H1 (cell line): ENCODE measurements around the gene HIBADH. TPM values are rescaled to one million over a fixed set of nuclear protein-coding genes. Genes with fewer than 3 reads are reported as not detected.

Source experiments
- CTCF ChIA-PET: fragments of 300-600 bp; sonication (Branson Sonifier 250); formaldehyde crosslinking; loops from one replicate; lab custom pipeline; 2021; ENCODE audit not compliant: partially characterized antibody; lab: Charles Lee
- POLR2A ChIA-PET: fragments of 300-600 bp; sonication (Branson Sonifier 250); formaldehyde crosslinking; loops from one replicate; lab custom pipeline; 2021; ENCODE audit warnings: inconsistent platforms; ENCODE audit not compliant: partially characterized antibody; lab: Charles Lee
- DNase-seq, 2 experiments: peaks; one replicate each; pipeline versions ENCODE4 v3.0.0 to v3.0.0-alpha.2; 2010 to 2022; ENCODE audit warnings: low spot score in 2 of 2, low read depth in 1 of 2, mixed read lengths in 1 of 2
- FAIRE-seq: peaks from 2 replicates; lab custom pipeline; 2011; peaks lifted over from hg19 to GRCh38; lab: Jason Lieb, UNC
- H2AFZ ChIP-seq: 2 replicates; pipeline ENCODE4 v1.8.1; 2012; ENCODE audit warnings: low read length, inconsistent platforms
- H2AK5ac ChIP-seq: 2 replicates; pipeline ENCODE4 v1.6.1; 2013; ENCODE audit warnings: low read depth, low read length
- H2BK120ac ChIP-seq: replicated peaks from 2 replicates; pipeline ENCODE3; 2013; ENCODE audit warnings: low read depth, low read length, inconsistent platforms
- H2BK12ac ChIP-seq: 2 replicates; pipeline ENCODE4 v1.6.1; 2013; ENCODE audit warnings: low read depth, low read length
- H2BK15ac ChIP-seq: 2 replicates; pipeline ENCODE4 v1.6.1; 2013; ENCODE audit warnings: low read length
- H2BK20ac ChIP-seq: 2 replicates; pipeline ENCODE4 v1.6.1; 2013; ENCODE audit warnings: low read length
- H2BK5ac ChIP-seq: 2 replicates; pipeline ENCODE4 v1.6.1; 2013; ENCODE audit warnings: low read depth, low read length
- H3K14ac ChIP-seq: 2 replicates; pipeline ENCODE4 v1.6.1; 2013; ENCODE audit warnings: inconsistent platforms; ENCODE audit not compliant: insufficient read length
- H3K18ac ChIP-seq: 2 replicates; pipeline ENCODE4 v1.6.1; 2013; ENCODE audit warnings: low read length; ENCODE audit errors: extremely low read depth
- H3K23ac ChIP-seq: 2 replicates; pipeline ENCODE4 v1.6.1; 2013; ENCODE audit warnings: inconsistent platforms; ENCODE audit not compliant: insufficient read length
- H3K23me2 ChIP-seq: 2 replicates; pipeline ENCODE4 v1.6.1; 2013; ENCODE audit warnings: low read depth, low read length
- H3K27ac ChIP-seq: 2 replicates; pipeline ENCODE4 v1.6.1; 2011; ENCODE audit warnings: low read depth, low read length, inconsistent platforms
- H3K27me3 ChIP-seq, 4 experiments: replicated peaks in 1 of 4; 1 replicate in 1 of 4; 2 replicates in 3 of 4; pipeline versions ENCODE4 v1.6.1 to v1.8.1; 2011 to 2013; ENCODE audit warnings: low read length in 3 of 4, mild to moderate bottlenecking in 3 of 4, inconsistent platforms in 2 of 4, mixed read lengths in 2 of 4, moderate library complexity in 1 of 4; ENCODE audit not compliant: control insufficient read depth in 3 of 4, insufficient read depth in 3 of 4; ENCODE audit errors: extremely low read depth in 1 of 4
- H3K36me3 ChIP-seq, 4 experiments: 2 replicates each; pipeline versions ENCODE4 v1.6.1 to v1.8.1; 2011 to 2013; ENCODE audit warnings: mild to moderate bottlenecking in 4 of 4, low read length in 3 of 4, moderate library complexity in 2 of 4, control low read depth in 1 of 4, inconsistent platforms in 1 of 4; ENCODE audit not compliant: insufficient read depth in 4 of 4, control insufficient read depth in 2 of 4
- H3K4ac ChIP-seq: replicated peaks from 2 replicates; pipeline ENCODE3; 2013; ENCODE audit warnings: low read length, low read depth, mixed read lengths, inconsistent platforms; ENCODE audit not compliant: insufficient read length
- H3K4me1 ChIP-seq, 4 experiments: replicated peaks in 1 of 4; 1 replicate in 1 of 4; 2 replicates in 3 of 4; pipeline versions ENCODE4 v1.6.1 to v1.8.1; 2011 to 2013; ENCODE audit warnings: low read length in 3 of 4, inconsistent platforms in 2 of 4, mixed read lengths in 1 of 4; ENCODE audit not compliant: insufficient read depth in 4 of 4, control insufficient read depth in 3 of 4
- H3K4me2 ChIP-seq, 2 experiments: 2 replicates each; pipeline versions ENCODE4 v1.6.1 to v1.8.1; 2011 to 2013; ENCODE audit warnings: low read depth in 2 of 2, low read length in 2 of 2, control low read depth in 1 of 2, inconsistent platforms in 1 of 2, mild to moderate bottlenecking in 1 of 2; ENCODE audit not compliant: insufficient read depth in 1 of 2
- H3K4me3 ChIP-seq, 4 experiments: fragments of 200-600, 300-600 bp in 1 of 4; sonication (generic), shearing (Covaris generic), sonication (Bioruptor Twin) in 1 of 4; 2 replicates each; pipeline versions ENCODE4 v1.5.1 to v1.8.1; 2011 to 2016; ENCODE audit warnings: low read length in 4 of 4, low read depth in 3 of 4, control low read depth in 2 of 4, inconsistent platforms in 2 of 4, mild to moderate bottlenecking in 2 of 4, mixed read lengths in 1 of 4, moderate library complexity in 1 of 4; ENCODE audit not compliant: insufficient read depth in 2 of 4; ENCODE audit errors: extremely low read depth in 1 of 4
- H3K56ac ChIP-seq: replicated peaks from 2 replicates; pipeline ENCODE3; 2013; ENCODE audit warnings: low read depth, mild to moderate bottlenecking, mixed read lengths, low read length, inconsistent platforms; ENCODE audit not compliant: insufficient read length
- H3K79me1 ChIP-seq: 2 replicates; pipeline ENCODE4 v1.6.1; 2013; ENCODE audit warnings: low read depth, low read length, control low read depth
- H3K79me2 ChIP-seq, 2 experiments: 2 replicates each; pipeline versions ENCODE4 v1.6.1 to v1.8.1; 2012 to 2013; ENCODE audit warnings: low read length in 2 of 2, mild to moderate bottlenecking in 2 of 2, inconsistent platforms in 1 of 2; ENCODE audit not compliant: insufficient read depth in 2 of 2, control insufficient read depth in 1 of 2
- H3K9ac ChIP-seq, 4 experiments: replicated peaks in 1 of 4; 1 replicate in 1 of 4; 2 replicates in 3 of 4; pipeline versions ENCODE4 v1.6.1 to v1.8.1; 2011 to 2013; ENCODE audit warnings: low read depth in 3 of 4, low read length in 3 of 4, control low read depth in 2 of 4, mild to moderate bottlenecking in 2 of 4, moderate library complexity in 2 of 4, inconsistent platforms in 1 of 4; ENCODE audit errors: extremely low read depth in 1 of 4
- H3K9me3 ChIP-seq, 2 experiments: 2 replicates each; pipeline versions ENCODE4 v1.6.1 to v1.8.1; 2012 to 2013; ENCODE audit warnings: mild to moderate bottlenecking in 2 of 2, moderate library complexity in 2 of 2, control low read depth in 1 of 2, inconsistent platforms in 1 of 2, low read depth in 1 of 2, low read length in 1 of 2, mixed read lengths in 1 of 2; ENCODE audit not compliant: insufficient read depth in 2 of 2
- H4K20me1 ChIP-seq, 2 experiments: replicated peaks in 1 of 2; 2 replicates each; pipeline versions ENCODE3 to v1.8.1; 2011 to 2013; ENCODE audit warnings: inconsistent platforms in 2 of 2, low read length in 2 of 2, mild to moderate bottlenecking in 1 of 2; ENCODE audit not compliant: insufficient read depth in 2 of 2, control insufficient read depth in 1 of 2
- H4K5ac ChIP-seq: 2 replicates; pipeline ENCODE4 v1.6.1; 2013; ENCODE audit warnings: low read length, low read depth, mixed read lengths, inconsistent platforms; ENCODE audit not compliant: insufficient read length
- H4K8ac ChIP-seq: 2 replicates; pipeline ENCODE4 v1.8.0; 2013; ENCODE audit warnings: mild to moderate bottlenecking, moderate library complexity, low read length, inconsistent platforms; ENCODE audit not compliant: insufficient read depth; ENCODE audit errors: extremely low read depth
- H4K91ac ChIP-seq: replicated peaks from 2 replicates; pipeline ENCODE3; 2013; ENCODE audit warnings: low read length, mixed read lengths, inconsistent platforms; ENCODE audit not compliant: insufficient read length
- ASH2L ChIP-seq: fragments of 200-600, 300-600 bp; sonication (generic); IDR thresholded peaks from one replicate; pipeline ENCODE4 v1.7.1; 2017; ENCODE audit warnings: low read length
- CBX5 ChIP-seq: fragments of 300-800, 300-1000 bp; sonication (generic); IDR thresholded peaks from 2 replicates; pipeline ENCODE4 v1.7.1; 2016; ENCODE audit warnings: antibody characterized with exemption, low read length, low read depth
- CREB1 ChIP-seq: IDR thresholded peaks from 2 replicates; pipeline ENCODE4 v1.6.1; 2012; ENCODE audit warnings: inconsistent platforms
- CTBP2 ChIP-seq: IDR thresholded peaks from 2 replicates; pipeline ENCODE4 v1.7.0; 2011; ENCODE audit warnings: borderline replicate concordance, mild to moderate bottlenecking, moderate library complexity, mixed read lengths, low read length; ENCODE audit not compliant: insufficient read depth, insufficient read length
- FOSL1 ChIP-seq: IDR thresholded peaks from 2 replicates; pipeline ENCODE4 v1.6.1; 2011; ENCODE audit warnings: mild to moderate bottlenecking, low read depth, low read length, moderate library complexity; ENCODE audit not compliant: insufficient read depth
- HDAC6 ChIP-seq: IDR thresholded peaks from one replicate; pipeline ENCODE4 v1.7.1; 2012; ENCODE audit warnings: low read depth, mild to moderate bottlenecking, inconsistent platforms, low read length, moderate library complexity
- MAX ChIP-seq: IDR thresholded peaks from 2 replicates; pipeline ENCODE4 v1.6.1; 2012; ENCODE audit warnings: inconsistent platforms
- NRF1 ChIP-seq: IDR thresholded peaks from 2 replicates; pipeline ENCODE4 v1.6.1; 2011; ENCODE audit warnings: mild to moderate bottlenecking, low read depth, low read length, improper control_type of control experiment
- POLR2AphosphoS5 ChIP-seq: IDR thresholded peaks from 2 replicates; pipeline ENCODE4 v1.6.1; 2011; ENCODE audit warnings: low read depth, low read length
- RFX5 ChIP-seq: IDR thresholded peaks from 2 replicates; pipeline ENCODE4 v1.6.1; 2011; ENCODE audit warnings: low read depth, low read length, improper control_type of control experiment, borderline replicate concordance
- SP4 ChIP-seq: IDR thresholded peaks from 2 replicates; pipeline ENCODE4 v1.6.1; 2012; ENCODE audit warnings: low read length, inconsistent platforms
- TAF7 ChIP-seq: optimal IDR thresholded peaks from 2 replicates; pipeline ENCODE3; 2011; ENCODE audit warnings: low read depth, mild to moderate bottlenecking, inconsistent platforms, low read length, moderate library complexity, borderline replicate concordance
- WGBS, 2 experiments: shearing (Covaris generic) in 1 of 2; methylation state at CpG; one replicate each; pipeline versions ENCODE4 v1.1.6 to v1.1.7; 2013 to 2015; ENCODE audit warnings: low lambda C conversion rate in 2 of 2, mixed read lengths in 2 of 2, inconsistent platforms in 1 of 2, low coverage in 1 of 2, missing lambda C conversion rate in 1 of 2; ENCODE audit not compliant: insufficient replicate concordance in 2 of 2, insufficient coverage in 1 of 2, insufficient read length in 1 of 2; ENCODE audit errors: extremely low coverage in 1 of 2, missing lambda C conversion rate in 1 of 2; 5-methylcytosine and 5-hydroxymethylcytosine counted together
- polyA plus RNA-seq, 7 experiments: library from polyadenylated mRNA; depleted of rRNA in 3 of 7; stranded (reverse) in 5 of 7; unstranded in 2 of 7; fragments of >200 nt in 5 of 7; fragments of 200-250 nt in 2 of 7; gene quantifications; 1 replicate in 5 of 7; 2 replicates in 1 of 7; 4 replicates in 1 of 7; pipeline versions ENCODE4 v1.2.1 to v1.2.3, GENCODE V29; 2011 to 2013; ENCODE audit warnings: missing spikeins in 2 of 7, mixed read lengths in 2 of 7
- total RNA-seq: library from RNA; stranded (reverse); fragmentation: NEBNext Ultra II Directional; extraction: Animal tissue kit (Norgen Biotek cat#: 25700); gene quantifications from 2 replicates; pipeline ENCODE4 v1.2.1, GENCODE V29; 2021

The HIBADH gene
- total and polyA plus RNA-seq, 2 of the 8 experiments (the other 6 are each of a cell fraction or from before 2014, with no cell fraction given), result 30.1 to 39.5 TPM

- no peak overlapping the region for H2AK5ac ChIP-seq
- no peaks in the 10 kb centered on the region for H3K9me3 ChIP-seq
- H3K4me3 ChIP-seq, result no peak overlapping the region
- no peak overlapping the region for H3K14ac ChIP-seq
- H3K18ac ChIP-seq, result no peak overlapping the region
- H2BK5ac ChIP-seq, result no peak overlapping the region
- 81% methylated on average over 1 of the region's 1 CpG; no CpG with 5 or more reads in 1 of the 2 experiments for WGBS, 2 experiments
- CTCF ChIA-PET, result interaction anchor here (0.8 kb wide), 1 partner anchor 25 kb away, joined by 3 read pairs; no protein-coding TSS in a partner anchor
- no peak overlapping the region for H3K9ac ChIP-seq
- no peak overlapping the region for H3K23ac ChIP-seq
- no peak overlapping the region for H4K5ac ChIP-seq
- no peak overlapping the region for H2BK120ac ChIP-seq
- H4K20me1 ChIP-seq, result no peaks in the 10 kb centered on the region
- no peak overlapping the region for H3K4ac ChIP-seq
- FAIRE-seq (no peak), DNase-seq (no peak)
- H3K4me2 ChIP-seq, result no peak overlapping the region
- H3K79me2 ChIP-seq, result no peaks in the 10 kb centered on the region
- no peak overlapping the region for H2AFZ ChIP-seq
- TF ChIP-seq CBX5 (no peak), MAX (no peak), CTBP2 (no peak), FOSL1 (no peak), SP4 (no peak), NRF1 (no peak), RFX5 (no peak), ASH2L (no peak), CREB1 (no peak), HDAC6 (no peak), TAF7 (no peak), POLR2AphosphoS5 (no peak)
- H3K79me1 ChIP-seq, result no peaks in the 10 kb centered on the region; the same call in none of the 2 replicates
- no peak overlapping the region for H3K56ac ChIP-seq
- no peak overlapping the region for H3K27ac ChIP-seq
- no peak overlapping the region for H4K91ac ChIP-seq
- H2BK15ac ChIP-seq, result no peak overlapping the region
- no peaks in the 10 kb centered on the region for H3K23me2 ChIP-seq
- no peaks in the 10 kb centered on the region for H3K4me1 ChIP-seq
- H3K27me3 ChIP-seq, result peaks cover 0 to 1% (median 0%) of the 10 kb centered on the region in 4 experiments; a peak in 1 of 7 replicates
- POLR2A ChIA-PET, result interaction anchor here (1.0 kb wide), 1 partner anchor 14 kb away, joined by 3 read pairs; no protein-coding TSS in a partner anchor
- no peak overlapping the region for H4K8ac ChIP-seq
- peaks cover 0 to 14% (median 0%) of the 10 kb centered on the region in 4 experiments; a peak in 2 of 8 replicates for H3K36me3 ChIP-seq
- H2BK12ac ChIP-seq, result no peak overlapping the region
- no peak overlapping the region for H2BK20ac ChIP-seq
These were observed 31.3 kb downstream of the HIBADH start for GRCh38 chr7:27631391-27631790.
